HG03139 (cell line): ENCODE data around the gene PBX4.

ENCODE experiments used
- ATAC-seq: cut with Tn5 transposase; IDR thresholded peaks from one replicate; pipeline ENCODE4 v1.9.1; 2021; ENCODE audit not compliant: unreplicated experiment

PBX4 gene

DNA sequence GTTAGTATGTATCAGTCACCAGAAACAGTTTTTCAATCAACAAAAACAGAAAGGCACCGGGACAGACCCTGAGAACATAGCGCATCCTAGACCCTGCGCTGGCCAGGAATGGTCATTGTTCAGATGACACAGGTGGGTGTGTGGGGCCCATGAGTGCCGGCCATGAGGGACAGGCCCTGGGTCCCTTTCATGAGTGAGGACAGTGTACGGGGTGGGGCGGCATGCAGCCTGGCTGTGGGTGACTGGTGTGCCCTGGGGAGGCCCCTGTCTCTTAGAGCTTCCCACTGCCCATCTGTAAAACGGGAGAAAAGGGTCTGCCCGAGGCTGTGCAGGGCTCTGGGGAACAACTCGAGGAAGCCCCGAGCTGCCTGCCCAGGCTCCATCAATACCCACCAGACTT is 25.8 kb downstream of the PBX4 start:
- no peak for ATAC-seq

DNA sequence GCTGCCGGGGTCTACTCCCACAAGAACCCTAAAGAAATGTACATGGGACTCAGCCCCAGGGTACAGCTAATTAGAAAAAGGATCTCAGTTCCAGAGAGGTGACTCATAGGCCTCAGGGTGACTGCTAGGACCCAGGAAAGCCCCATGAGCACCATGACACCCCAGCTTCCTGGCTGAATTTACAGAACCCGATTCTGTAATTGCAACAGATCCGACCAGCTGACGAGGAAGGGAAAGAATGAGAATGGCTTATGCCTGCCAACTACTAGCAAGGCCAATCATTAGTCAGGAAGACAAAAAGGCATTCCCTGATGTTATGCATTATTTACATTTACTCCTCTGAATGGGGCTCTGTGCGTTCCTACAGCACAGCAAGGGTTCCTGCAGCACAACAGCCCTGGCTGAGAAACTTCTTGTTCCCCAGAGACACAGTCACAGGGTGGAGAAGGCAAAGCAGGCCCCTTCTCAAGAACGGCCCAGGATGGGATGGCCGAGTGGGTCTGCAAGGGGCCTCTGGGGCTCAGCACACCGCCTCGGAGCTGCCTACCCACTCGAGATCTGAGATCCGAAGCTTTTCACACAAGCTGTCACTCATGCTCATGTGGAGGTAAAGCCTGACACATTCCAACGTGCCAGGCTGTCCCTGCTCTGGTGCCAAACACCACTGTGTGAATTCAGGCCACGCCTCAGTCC is 27.2 kb downstream of the PBX4 start:
- ATAC-seq = no peak

DNA sequence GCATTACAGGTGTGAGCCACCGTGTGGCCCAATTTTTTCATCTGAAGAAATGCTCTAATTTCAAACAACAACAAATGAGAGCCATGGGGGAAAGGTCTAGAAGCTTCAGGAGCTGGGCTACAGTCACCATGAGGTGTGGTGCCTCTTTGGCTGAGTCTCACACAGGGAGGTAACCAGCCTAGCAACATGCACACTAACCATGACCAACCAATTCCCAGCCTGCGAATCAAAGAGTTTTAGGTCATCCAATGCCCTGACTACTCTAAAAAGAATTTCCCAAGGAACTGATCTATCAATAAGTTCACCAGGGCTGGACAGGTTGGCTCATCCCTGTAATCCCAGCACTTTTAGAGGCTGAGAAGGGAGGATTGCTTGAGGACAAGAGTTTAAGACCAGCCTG is 29.9 kb downstream of the PBX4 start:
- ATAC-seq = no peak

DNA sequence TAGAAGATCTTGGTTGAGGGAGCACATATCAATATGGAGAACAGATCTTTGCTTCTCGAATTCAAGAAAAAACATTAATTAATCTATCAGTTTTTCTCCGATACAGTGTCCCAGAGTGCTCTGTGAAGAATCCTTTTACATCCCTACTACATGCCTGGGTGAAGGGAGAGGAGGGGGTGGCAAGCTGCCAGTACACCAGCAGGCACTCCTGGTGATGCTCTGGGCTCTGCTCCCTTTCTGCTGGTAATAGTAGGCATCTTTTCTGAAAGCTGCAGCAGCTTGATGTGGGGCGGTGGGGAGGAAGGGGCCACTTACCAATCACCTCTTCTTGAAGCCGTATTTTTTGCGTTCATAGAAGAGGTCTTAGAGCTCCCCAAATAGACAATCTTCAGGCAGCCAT is 30.7 kb downstream of the PBX4 start:
- no peak for ATAC-seq

DNA sequence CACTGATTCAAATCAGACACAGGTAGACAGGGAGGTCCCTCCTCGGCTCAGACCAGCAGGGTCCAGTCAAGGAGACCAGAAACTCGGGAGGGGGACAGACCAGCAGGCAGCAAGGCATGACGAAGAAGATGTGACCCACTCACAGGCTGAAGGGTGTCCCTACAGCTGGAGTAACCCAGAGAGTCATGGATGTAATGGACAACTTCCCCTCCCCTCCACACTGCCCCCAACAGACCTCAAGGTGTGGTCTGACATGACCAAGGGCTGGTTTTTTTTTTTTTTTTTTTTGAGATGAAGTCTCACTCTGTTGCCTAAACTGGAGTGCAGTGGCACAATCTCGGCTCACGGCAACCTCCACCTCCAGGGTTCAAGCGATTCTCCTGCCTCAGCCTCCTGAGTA is 34.1 kb downstream of the PBX4 start:
- ATAC-seq = no peak

DNA sequence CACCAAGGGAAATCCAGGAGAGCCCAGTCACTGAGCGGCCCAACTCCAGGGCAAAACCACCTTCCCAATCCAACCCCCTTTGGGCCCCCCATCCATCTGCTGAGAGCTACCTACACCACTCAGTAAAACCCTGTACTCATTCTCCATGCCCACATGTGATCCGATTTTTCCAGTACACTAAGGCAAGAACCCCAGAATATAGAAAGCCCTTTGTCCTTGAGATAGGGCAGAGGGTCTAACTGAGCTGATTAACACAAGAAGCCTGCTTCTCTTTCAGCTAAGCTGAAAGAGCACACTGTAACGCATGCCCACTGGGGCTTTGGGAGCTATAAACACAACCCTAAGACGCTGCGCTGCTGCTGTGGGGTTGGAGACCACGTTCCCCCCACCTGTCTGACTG is 36.0 kb downstream of the PBX4 start:
- ATAC-seq = no peak

DNA sequence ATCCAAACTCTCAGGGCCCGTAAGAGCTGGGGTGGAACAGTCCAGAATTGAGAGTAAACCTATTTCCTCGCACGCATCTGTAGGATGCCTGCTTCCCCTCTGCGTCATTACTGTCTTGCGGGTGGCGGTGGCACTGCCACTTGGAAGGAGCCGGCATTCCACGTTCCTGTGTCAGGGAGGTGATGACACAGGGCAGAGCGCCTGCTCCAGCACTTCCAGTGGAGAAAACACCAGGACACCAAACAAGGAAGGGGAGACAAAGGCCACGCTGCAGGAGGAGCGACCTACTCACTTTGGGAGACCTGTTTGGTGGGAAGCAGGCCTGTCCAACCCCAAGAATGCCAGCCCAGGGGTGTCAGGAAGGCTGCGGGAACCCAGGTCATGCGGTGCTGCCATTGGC is 37.1 kb downstream of the PBX4 start:
- no peak for ATAC-seq

DNA sequence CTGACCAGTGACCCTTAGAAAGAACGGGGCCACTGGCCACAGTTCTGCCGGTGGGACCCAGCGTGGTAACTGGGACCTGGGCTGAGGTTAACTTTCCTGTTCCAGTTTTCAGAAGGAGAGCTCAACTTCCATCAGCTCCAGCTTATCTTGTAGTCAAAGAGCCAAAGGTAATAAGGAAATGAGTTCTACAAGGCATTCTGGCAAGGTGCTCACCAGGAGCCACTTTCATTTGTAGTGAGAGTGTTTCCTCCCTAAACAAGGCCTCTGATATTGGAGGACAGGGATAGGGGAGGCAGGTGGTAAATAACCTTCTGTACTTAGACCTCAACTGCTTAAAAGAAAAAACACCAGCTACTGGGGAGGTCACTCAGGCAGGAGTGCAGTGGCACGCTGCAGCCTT is 38.1 kb downstream of the PBX4 start:
- ATAC-seq = no peak

DNA sequence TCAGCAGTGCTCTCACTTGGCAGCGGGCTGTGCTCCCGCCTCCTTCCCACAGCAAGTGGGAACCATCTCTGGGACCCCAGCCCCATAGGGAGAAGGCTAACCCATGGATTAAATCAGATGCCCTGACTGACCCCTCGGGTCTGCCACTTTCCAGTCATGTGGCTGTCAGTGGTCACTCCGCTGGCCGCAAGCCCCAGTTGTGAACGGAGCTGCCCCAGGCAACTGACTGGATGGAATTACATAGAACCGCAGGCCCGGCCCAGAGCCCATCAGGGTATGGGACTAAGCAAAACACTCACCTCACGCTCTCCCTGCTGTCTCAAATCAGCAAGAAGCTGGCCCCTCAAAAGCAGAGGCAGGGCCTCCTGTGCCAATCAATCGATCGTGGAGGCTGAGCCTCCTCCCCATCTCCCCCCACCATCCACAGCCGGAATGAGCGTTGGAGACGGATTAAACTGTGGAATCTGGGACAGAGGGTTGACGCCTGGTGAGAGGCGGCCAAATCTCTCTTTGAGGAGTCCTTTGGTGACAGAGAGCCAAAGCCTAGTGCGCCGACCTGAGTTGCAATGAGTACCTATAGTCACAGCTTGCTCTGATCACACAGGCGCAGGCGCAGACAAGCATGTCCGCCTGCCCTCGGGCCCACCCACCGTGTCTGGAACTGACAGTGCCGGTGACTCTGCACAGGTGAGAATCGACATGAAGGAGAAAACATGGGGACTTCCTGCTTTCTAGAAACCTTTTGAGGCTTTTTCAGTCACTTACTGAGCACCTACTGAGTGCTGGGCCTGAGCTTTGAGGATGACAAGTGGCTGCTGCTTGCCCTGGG is 38.7 kb downstream of the PBX4 start:
- no peak for ATAC-seq

DNA sequence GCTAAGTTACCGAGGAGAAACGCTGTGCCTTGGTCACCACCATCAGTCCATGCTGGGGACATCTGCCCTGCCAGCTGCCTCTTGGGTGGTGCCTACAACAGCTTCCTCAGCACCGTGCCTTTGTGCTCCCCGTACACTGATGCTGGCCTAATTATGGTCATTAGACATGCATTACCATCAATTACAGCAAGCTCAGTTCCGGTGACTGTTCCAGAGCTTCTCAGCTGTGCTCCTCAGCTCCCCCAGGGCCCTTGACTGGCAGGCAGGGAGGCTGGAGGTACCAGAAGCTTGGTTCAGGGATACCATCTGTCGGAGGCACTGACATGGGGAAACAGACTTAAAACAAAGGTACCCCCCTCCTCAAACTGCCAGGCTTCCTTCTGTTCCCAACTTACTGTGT is 40.2 kb downstream of the PBX4 start:
- ATAC-seq = no peak

DNA sequence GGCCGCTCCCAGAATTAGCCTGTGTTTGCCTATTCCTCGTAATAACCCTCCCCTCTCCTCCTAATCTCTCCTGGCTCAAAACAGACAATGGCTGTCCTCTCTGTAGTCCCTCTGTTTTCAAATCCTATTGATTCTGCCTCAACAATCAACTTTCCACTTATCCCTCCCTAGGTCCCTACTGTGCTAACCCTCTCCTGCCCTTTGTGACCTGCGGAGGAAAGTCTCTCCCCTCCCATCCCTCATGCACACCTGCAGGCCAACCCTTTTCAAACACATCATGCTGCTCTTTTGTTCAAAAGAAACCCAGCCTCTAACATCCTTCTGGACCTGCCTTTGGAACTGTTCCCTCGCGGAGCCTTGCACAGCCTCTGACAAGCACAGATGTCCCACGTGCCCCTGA is 43.1 kb downstream of the PBX4 start:
- no peak for ATAC-seq

DNA sequence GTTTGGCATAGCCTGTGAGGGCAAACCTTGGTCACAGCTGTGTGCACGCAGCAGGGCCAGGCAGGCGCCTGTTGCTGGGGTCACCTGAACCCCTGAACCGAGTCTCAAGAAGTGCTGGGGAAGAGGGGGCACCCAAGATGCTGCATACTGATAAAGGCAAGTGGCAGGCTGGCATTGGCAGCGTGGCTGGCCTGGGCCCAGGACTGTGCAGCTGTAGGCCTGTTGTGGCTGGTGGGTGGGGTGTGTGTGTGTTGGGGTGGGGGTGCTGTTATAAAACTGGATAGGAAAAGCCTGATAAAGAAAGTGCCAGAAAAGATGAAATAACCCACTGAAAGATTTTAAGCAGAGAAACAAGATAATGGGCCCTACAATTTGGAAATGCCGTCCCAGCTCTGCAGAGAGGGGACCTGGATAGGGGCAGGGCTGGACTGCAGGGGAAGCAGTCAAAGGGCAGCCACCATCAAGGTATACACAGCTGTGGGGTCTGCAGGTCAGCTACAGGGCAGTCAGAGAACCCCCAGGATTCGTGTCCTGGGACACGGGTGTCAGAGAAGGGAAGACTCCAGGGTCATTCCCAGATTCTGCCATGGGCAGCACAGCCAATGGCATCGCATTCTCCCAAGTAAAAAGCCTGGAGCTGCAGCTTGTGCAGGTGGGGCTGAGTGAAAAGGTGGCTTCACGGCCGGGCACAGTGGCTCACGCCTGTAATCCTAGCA is 47.3 kb downstream of the PBX4 start:
- ATAC-seq = no peak

DNA sequence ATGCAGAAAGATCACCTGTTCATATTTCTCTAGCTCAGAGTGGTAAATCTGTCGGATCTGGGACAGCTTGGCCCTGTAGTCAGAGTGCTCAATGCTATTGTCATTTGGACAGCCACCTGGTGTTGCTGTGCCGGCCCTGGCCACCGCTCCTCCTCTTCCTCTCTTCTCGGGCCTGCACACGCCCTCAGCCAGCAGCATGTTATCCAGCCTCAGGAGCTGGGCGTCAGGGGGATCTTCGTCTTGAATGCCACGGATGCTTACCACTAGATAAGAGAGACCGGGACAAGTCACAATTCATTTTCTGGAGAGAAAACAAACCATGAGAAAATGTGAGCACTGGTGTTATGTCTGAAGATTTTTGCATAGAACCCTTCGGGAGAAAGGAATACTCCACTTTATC is 47.9 kb downstream of the PBX4 start:
- ATAC-seq = no peak

DNA sequence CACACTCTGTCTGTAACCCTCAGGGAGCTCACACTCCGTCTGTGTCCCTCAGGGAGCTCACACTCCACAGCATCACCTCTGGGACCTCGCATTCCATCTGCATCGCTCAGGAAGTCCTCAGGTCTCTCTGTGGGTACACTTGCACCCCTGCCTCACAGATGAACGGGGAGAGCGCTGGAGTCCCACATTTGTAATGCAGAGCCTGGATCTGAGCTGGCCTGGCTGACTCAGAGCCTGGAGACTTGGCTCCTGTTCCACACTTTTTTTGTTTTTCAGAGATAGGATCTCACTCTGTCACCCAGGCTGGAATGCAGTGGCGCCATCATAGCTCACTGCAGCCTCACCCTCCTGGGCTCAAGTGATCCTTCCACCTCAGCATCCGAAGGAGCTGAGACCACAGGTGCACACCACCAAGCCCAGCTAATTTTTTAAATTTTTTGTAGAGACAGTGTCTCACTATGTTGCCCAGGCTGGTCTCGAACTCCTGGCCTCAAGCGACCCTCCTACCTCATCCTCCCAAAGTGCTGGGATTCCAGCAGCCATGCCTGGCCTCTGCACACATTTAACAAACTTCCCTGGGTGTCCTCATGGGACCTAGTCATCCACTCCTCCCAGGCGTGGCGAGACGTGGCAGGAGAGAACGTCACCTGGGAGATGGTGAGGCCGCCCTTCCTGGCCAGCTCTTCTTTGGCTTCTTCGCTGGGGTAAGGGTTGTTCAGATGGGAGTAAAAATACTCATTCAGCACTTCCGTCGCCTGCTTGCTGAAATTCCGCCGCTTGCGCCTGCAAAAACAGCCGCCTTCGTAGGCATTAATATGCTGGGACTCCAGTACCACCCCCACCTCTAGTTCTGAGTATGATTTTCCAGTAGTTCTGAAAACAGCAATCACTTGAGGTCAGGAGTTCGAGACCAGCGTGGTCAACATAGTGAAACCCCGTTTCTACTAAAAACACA is 49.4 kb downstream of the PBX4 start:
- no peak for ATAC-seq

DNA sequence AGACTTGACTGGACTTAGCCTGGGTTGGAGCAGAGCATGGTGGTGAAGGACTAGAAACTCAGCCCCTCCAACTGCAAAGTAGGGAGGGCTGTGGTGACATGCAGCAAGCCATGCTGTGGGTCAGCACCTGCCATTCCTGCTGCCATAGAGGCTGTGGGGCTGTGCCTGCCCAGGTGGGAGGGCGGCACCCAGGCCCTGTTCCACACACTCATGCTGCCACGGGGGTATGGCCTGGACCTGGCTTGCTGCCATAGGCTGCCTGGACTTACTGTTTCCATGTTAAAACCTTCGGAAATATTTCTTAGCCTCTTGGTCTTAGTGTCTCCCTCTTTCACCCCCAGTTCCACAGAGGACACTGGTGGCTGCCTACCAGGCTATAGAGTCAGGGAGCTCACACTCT is 51.1 kb downstream of the PBX4 start:
- ATAC-seq = no peak

DNA sequence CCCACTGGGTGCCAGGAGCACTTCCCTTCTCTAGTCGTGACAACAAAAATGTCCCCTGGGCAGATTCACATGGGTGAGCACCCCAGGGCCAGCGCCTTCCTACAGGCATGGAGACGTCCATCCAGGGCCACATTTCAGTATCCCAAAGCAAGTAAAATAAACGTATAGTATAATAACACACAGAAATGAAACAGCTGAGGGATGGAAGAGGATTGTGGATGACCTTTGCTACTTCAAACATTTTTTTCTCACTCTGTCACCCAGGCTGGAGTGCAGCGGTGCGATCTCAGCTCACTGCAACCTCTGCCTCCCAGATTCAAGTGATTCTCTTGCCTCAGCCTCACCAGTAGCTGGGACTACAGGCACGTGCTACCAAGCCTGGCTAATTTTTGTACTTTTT is 52.2 kb downstream of the PBX4 start:
- ATAC-seq = no peak

DNA sequence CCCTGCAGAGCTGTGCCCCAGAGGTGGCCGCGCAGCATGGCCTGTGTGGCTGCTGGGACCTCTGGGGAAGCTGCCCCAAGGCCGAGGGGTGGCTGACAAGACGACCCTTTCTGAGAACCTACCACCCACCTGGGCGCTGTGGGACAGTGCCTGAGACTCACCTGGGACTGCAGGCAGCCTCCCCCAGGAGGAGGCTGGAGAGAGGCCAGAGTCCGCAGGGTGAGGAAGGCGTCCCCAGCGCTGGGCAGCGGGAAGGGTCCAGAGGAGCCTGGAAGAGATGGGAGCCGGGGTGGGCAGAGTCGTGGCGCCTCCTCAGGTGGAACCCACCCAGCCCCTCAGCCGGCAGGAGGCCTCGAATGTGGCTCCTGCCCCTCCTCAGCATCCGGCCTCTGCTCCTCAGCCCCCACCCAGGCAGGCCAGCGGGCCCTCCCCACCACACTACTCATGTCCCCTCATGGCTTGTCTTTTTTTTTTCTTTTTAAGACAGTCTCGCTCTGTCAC is 55.1 kb downstream of the PBX4 start:
- no peak for ATAC-seq

DNA sequence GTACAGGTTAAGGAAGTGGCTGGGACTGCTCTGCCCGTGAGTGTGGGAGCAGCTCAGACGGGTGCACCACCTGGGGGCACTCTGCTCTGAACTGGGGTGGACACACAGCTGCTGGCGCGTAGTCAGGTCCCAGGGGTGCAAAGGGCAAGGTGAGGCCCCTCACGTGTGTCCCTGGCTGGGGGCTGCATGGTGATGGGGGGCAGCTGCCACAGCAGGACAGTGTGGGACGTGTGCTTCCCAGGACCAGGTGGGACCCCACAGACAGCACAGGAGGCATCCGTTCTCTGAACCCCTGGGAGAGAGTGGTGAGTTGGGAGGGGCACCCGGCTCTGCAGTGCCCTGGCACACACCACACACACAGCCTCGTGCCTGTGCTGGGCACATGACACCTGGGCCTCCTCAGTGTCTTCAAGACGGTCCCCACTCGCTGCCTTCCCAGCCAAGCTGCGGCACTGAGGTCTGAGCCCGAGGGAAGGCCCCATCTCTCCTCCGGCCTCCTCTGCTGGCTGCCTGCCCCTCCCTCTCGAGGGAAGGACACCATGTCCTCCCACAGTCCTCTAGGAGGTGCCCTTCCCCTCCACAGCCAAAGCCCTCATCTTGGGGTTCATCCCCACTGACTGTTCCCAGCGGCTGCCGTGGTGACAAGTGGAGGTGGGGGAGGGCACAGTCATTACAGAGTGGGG is 55.7 kb downstream of the PBX4 start:
- no peak for ATAC-seq

DNA sequence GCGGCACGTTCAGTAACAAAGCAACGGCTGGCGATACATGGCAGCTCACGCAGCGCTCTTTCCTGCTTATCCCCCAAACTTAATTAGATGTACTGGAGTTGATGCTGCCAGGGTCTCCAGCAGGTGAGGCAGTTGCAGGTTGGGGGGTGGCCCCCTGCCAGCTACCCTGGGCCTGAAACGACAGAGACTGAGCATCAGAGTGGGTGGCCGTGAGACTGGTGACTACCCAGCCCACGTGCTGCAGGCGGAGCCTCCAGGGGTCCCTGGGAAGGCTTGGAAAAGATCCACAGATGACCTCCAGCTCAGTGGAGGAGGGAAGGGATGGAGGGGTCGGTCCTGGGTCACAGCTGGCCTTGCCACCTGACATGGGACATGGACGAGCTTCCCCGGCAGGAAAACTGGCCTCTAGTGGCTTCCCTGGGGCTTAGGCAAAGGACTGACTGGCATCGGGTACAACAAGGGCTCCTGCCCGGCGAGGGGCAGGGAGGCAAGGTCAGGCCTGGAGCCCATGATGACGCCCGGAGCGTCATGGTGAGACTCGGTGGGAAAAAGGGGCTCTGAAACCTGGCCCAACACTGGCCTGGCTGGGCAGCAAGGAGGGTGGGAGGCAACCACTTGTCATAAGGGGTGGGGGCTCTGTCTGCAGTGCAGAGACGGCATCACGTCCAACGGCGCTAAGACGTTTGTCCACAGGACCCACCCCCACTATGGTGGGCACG is 56.4 kb downstream of the PBX4 start:
- ATAC-seq = no peak

DNA sequence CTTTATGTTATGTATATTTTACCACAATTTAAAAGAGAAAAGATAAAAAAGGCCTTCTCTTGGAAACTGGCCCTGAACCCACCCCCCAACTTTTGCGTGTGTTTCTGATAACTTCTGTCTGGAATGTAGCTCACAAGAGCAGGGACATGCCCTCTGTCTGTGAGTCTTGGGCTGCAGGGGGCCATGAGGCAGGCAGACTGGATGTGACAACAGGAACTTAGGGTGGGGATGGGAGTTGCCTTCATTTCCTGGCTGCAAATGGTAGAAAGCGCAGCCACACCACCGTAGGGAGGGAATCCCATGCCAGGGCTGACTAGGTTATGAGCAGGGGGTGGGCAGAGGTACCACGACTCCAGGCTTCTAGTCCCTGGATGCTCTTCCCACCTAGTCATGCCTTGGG is 58.6 kb downstream of the PBX4 start:
- no peak for ATAC-seq
